OCI-LY1 (cell line): Measurements from ENCODE around the gene ETV3.

Source experiments
- H2AFZ ChIP-seq: fragments of 200-600 bp; sonication (generic), shearing (Covaris generic); 2 replicates; pipeline ENCODE4 v1.6.0; 2014; ENCODE audit warnings: antibody characterized with exemption, mild to moderate bottlenecking, low read length
- H3F3A ChIP-seq: fragments of 200-600 bp; sonication (generic), shearing (Covaris generic); 2 replicates; pipeline ENCODE4 v1.6.0; 2014; ENCODE audit warnings: mild to moderate bottlenecking, antibody characterized with exemption, low read length, moderate library complexity; ENCODE audit not compliant: insufficient read depth
- H3K27ac ChIP-seq: fragments of 200-600 bp; sonication (generic); 2 replicates; pipeline ENCODE4 v1.5.1; 2014; ENCODE audit warnings: low read length, mixed run types, mild to moderate bottlenecking, low read depth; ENCODE audit not compliant: poor library complexity, severe bottlenecking
- H3K27me3 ChIP-seq: fragments of 200-600 bp; sonication (generic); 2 replicates; pipeline ENCODE4 v1.6.0; 2014; ENCODE audit warnings: antibody characterized with exemption, mild to moderate bottlenecking, low read length, moderate library complexity; ENCODE audit not compliant: insufficient read depth
- H3K36me3 ChIP-seq: fragments of 200-600 bp; sonication (generic); 2 replicates; pipeline ENCODE4 v1.6.1; 2014; ENCODE audit warnings: mild to moderate bottlenecking, antibody characterized with exemption, low read length, moderate library complexity, mixed read lengths; ENCODE audit not compliant: insufficient read depth
- H3K4me1 ChIP-seq: fragments of 200-600 bp; sonication (generic); 2 replicates; pipeline ENCODE4 v1.5.1; 2014; ENCODE audit warnings: mild to moderate bottlenecking, low read length, moderate library complexity; ENCODE audit not compliant: insufficient read depth, severe bottlenecking
- H3K4me2 ChIP-seq: fragments of 200-600 bp; sonication (generic), shearing (Covaris generic); 2 replicates; pipeline ENCODE4 v1.6.1; 2014; ENCODE audit warnings: low read length
- H3K4me3 ChIP-seq: fragments of 200-600 bp; sonication (generic); 2 replicates; pipeline ENCODE4 v1.5.1; 2014; ENCODE audit warnings: low read length, low read depth, mild to moderate bottlenecking, mixed read lengths; ENCODE audit not compliant: poor library complexity, severe bottlenecking
- H3K79me2 ChIP-seq: fragments of 200-600 bp; shearing (Covaris generic); 2 replicates; pipeline ENCODE4 v1.6.1; 2016; ENCODE audit warnings: mixed run types, low read length, mixed read lengths; ENCODE audit not compliant: insufficient read depth
- H3K9ac ChIP-seq: fragments of 200-600 bp; sonication (generic), shearing (Covaris generic); 2 replicates; pipeline ENCODE4 v1.6.1; 2014; ENCODE audit warnings: mild to moderate bottlenecking, low read length, mixed read lengths
- H3K9me2 ChIP-seq: fragments of 200-600 bp; sonication (generic), shearing (Covaris generic); 2 replicates; pipeline ENCODE4 v1.6.1; 2014; ENCODE audit warnings: low read depth, mild to moderate bottlenecking, low read length, mixed read lengths
- H3K9me3 ChIP-seq: fragments of 200-600 bp; shearing (Covaris generic); 2 replicates; pipeline ENCODE4 v1.6.1; 2014; ENCODE audit warnings: low read length, mixed read lengths
- H4K20me1 ChIP-seq: fragments of 200-600 bp; sonication (generic), shearing (Covaris generic); 2 replicates; pipeline ENCODE4 v1.6.0; 2016; ENCODE audit warnings: mild to moderate bottlenecking, low read length; ENCODE audit not compliant: insufficient read depth
- CTCF ChIP-seq: fragments of 200-600 bp; sonication (generic), shearing (Covaris generic); IDR thresholded peaks from 2 replicates; pipeline ENCODE4 v1.5.1; 2017; ENCODE audit warnings: mild to moderate bottlenecking, antibody characterized with exemption, low read length, moderate library complexity, mixed read lengths
- EZH2 ChIP-seq: fragments of 200-600 bp; sonication (generic), shearing (Covaris generic); IDR thresholded peaks from 2 replicates; pipeline ENCODE4 v1.8.0; 2017; ENCODE audit warnings: borderline replicate concordance, mixed run types, mild to moderate bottlenecking, antibody characterized with exemption, low read length, moderate library complexity, mixed read lengths

ETV3 gene

GRCh38 chr1:157132111-157132510, 6.1 kb downstream of the ETV3 start:
- Histone ChIP-seq H3K9me2 (no peaks in the 10 kb centered on the region), H3K4me3 (no peak overlapping the region), H3K79me2 (peaks cover 9% of the 10 kb centered on the region; the same call in 1 of the 2 replicates), H4K20me1 (no peaks in the 10 kb centered on the region), H3K9me3 (no peaks in the 10 kb centered on the region), H3K27me3 (no peaks in the 10 kb centered on the region), H3K9ac (no peak overlapping the region), H3F3A (no peaks in the 10 kb centered on the region), H3K4me1 (peaks cover 9% of the 10 kb centered on the region), H2AFZ (no peak overlapping the region), H3K27ac (no peak overlapping the region), H3K4me2 (no peak overlapping the region), H3K36me3 (peaks cover 83% of the 10 kb centered on the region)
- TF ChIP-seq CTCF = no peak

GRCh38 chr1:157131281-157131680, 6.9 kb downstream of the ETV3 start:
- no peaks in the 10 kb centered on the region for H3K9me3 ChIP-seq
- H3F3A ChIP-seq = no peaks in the 10 kb centered on the region
- no peaks in the 10 kb centered on the region for H4K20me1 ChIP-seq
- no peak overlapping the region for H3K4me3 ChIP-seq
- peaks cover 89% of the 10 kb centered on the region for H3K36me3 ChIP-seq
- H2AFZ ChIP-seq = no peak overlapping the region
- H3K27ac ChIP-seq = no peak overlapping the region
- H3K4me2 ChIP-seq = no peak overlapping the region
- H3K79me2 ChIP-seq = peaks cover under 1% of the 10 kb centered on the region; the same call in 1 of the 2 replicates
- H3K4me1 ChIP-seq = peaks cover under 1% of the 10 kb centered on the region
- no peak overlapping the region for H3K9ac ChIP-seq
- TF ChIP-seq CTCF (no peak), EZH2 (no peak)
- H3K9me2 ChIP-seq = no peaks in the 10 kb centered on the region
- H3K27me3 ChIP-seq = no peaks in the 10 kb centered on the region

- H3K4me2 ChIP-seq = no peak overlapping the region
- no peaks in the 10 kb centered on the region for H3F3A ChIP-seq
- H3K4me3 ChIP-seq = no peak overlapping the region
- no peaks in the 10 kb centered on the region for H3K4me1 ChIP-seq
- no peaks in the 10 kb centered on the region for H3K27me3 ChIP-seq
- no peak overlapping the region for H3K9ac ChIP-seq
- no peaks in the 10 kb centered on the region for H3K79me2 ChIP-seq
- H2AFZ ChIP-seq = no peak overlapping the region
- no peaks in the 10 kb centered on the region for H3K9me3 ChIP-seq
- no peaks in the 10 kb centered on the region for H4K20me1 ChIP-seq
- H3K36me3 ChIP-seq = peaks cover 57% of the 10 kb centered on the region
- H3K27ac ChIP-seq = no peak overlapping the region
- H3K9me2 ChIP-seq = no peaks in the 10 kb centered on the region
- no peak for TF ChIP-seq EZH2
- TF ChIP-seq CTCF = peak; percentile 17; the same call in 1 of the 2 replicates
These were observed 13.3 kb downstream of the ETV3 start for GRCh38 chr1:157124855-157125254.
